ENCODE results near the gene UFD1.

The UFD1 gene

GRCh38 chr22:19494001-19494560 lies 15.1 kb upstream of the UFD1 start:
- Histone ChIP-seq H3K36me3 (ENCODE audit: insufficient read depth) (peaks cover 5% of the 10 kb centered on the region; the same call in 1 of the 2 replicates), H3K27me3 (ENCODE audit: insufficient read depth, low read depth) (no peaks in the 10 kb centered on the region)

GRCh38 chr22:19492504-19493174 lies 13.6 kb upstream of the UFD1 start:
- Histone ChIP-seq H3K36me3 (ENCODE audit: insufficient read depth) (peaks cover 5% of the 10 kb centered on the region; the same call in 1 of the 2 replicates), H3K27me3 (ENCODE audit: insufficient read depth, low read depth) (no peaks in the 10 kb centered on the region), H3K79me2 (ENCODE audit: insufficient read depth, low read depth) (no peaks in the 10 kb centered on the region), H2AFZ (ENCODE audit: low read depth) (no peak overlapping the region), H4K20me1 (ENCODE audit: insufficient read depth) (0 out of 2 replicates have a peak, but pooled peaks cover 3% of the 10 kb centered on the region), H3K4me2 (no peak overlapping the region), H3K9ac (no peak overlapping the region), H3K4me3 (IDR thresholded peaks at IDR 0.05; ENCODE audit: insufficient read depth, low read depth, low read length) (no peak overlapping the region), H3K4me1 (ENCODE audit: low read depth, poor library complexity, severe bottlenecking) (peaks cover 4% of the 10 kb centered on the region), H3K27ac (no peak overlapping the region)
- TF ChIP-seq CTCF (conservative IDR thresholded peaks at IDR 0.05; ENCODE audit: low read depth, low read length): no peak

More at GRCh38 chr22:19494001-19494560, 15.1 kb upstream of the UFD1 start:
- Histone ChIP-seq H2AFZ (ENCODE audit: low read depth) (no peak overlapping the region), H3K4me1 (ENCODE audit: low read depth, poor library complexity, severe bottlenecking) (no peaks in the 10 kb centered on the region), H4K20me1 (ENCODE audit: insufficient read depth) (0 out of 2 replicates have a peak, but pooled peaks cover 3% of the 10 kb centered on the region), H3K4me2 (no peak overlapping the region), H3K9ac (no peak overlapping the region), H3K79me2 (ENCODE audit: insufficient read depth, low read depth) (no peaks in the 10 kb centered on the region), H3K27ac (no peak overlapping the region), H3K4me3 (IDR thresholded peaks at IDR 0.05; ENCODE audit: insufficient read depth, low read depth, low read length) (no peak overlapping the region)
- no peak for TF ChIP-seq CTCF (conservative IDR thresholded peaks at IDR 0.05; ENCODE audit: low read depth, low read length)

GRCh38 chr22:19490628-19491230 lies 11.7 kb upstream of the UFD1 start:
- H3K9ac ChIP-seq: no peak overlapping the region
- H3K79me2 ChIP-seq (ENCODE audit: insufficient read depth, low read depth): no peaks in the 10 kb centered on the region
- H3K27me3 ChIP-seq (ENCODE audit: insufficient read depth, low read depth): no peaks in the 10 kb centered on the region
- H3K4me3 ChIP-seq (IDR thresholded peaks at IDR 0.05; ENCODE audit: insufficient read depth, low read depth, low read length): no peak overlapping the region
- no peak overlapping the region for H2AFZ ChIP-seq (ENCODE audit: low read depth)
- H3K4me2 ChIP-seq: no peak overlapping the region
- H4K20me1 ChIP-seq (ENCODE audit: insufficient read depth): 0 out of 2 replicates have a peak, but pooled peaks cover 3% of the 10 kb centered on the region
- TF ChIP-seq CTCF (conservative IDR thresholded peaks at IDR 0.05; ENCODE audit: low read depth, low read length): no peak
- H3K4me1 ChIP-seq (ENCODE audit: low read depth, poor library complexity, severe bottlenecking): peaks cover 4% of the 10 kb centered on the region
- peaks cover 5% of the 10 kb centered on the region; the same call in 1 of the 2 replicates for H3K36me3 ChIP-seq (ENCODE audit: insufficient read depth)
- no peak overlapping the region for H3K27ac ChIP-seq

GRCh38 chr22:19488884-19489843 lies 10.2 kb upstream of the UFD1 start:
- Histone ChIP-seq H3K79me2 (ENCODE audit: insufficient read depth, low read depth) (no peaks in the 10 kb centered on the region), H3K9ac (no peak overlapping the region), H3K27me3 (ENCODE audit: insufficient read depth, low read depth) (no peaks in the 10 kb centered on the region), H3K36me3 (ENCODE audit: insufficient read depth) (peaks cover 5% of the 10 kb centered on the region; the same call in 1 of the 2 replicates), H3K4me1 (ENCODE audit: low read depth, poor library complexity, severe bottlenecking) (peaks cover 4% of the 10 kb centered on the region), H3K4me2 (no peak overlapping the region), H4K20me1 (ENCODE audit: insufficient read depth) (0 out of 2 replicates have a peak, but pooled peaks cover 3% of the 10 kb centered on the region), H2AFZ (ENCODE audit: low read depth) (no peak overlapping the region), H3K27ac (no peak overlapping the region), H3K4me3 (IDR thresholded peaks at IDR 0.05; ENCODE audit: insufficient read depth, low read depth, low read length) (no peak overlapping the region)
- no peak for TF ChIP-seq CTCF (conservative IDR thresholded peaks at IDR 0.05; ENCODE audit: low read depth, low read length)

Data from KMS-11 (cell line).